ENCODE data around the gene SNX3.

- TF ChIP-seq, protein P1, sequence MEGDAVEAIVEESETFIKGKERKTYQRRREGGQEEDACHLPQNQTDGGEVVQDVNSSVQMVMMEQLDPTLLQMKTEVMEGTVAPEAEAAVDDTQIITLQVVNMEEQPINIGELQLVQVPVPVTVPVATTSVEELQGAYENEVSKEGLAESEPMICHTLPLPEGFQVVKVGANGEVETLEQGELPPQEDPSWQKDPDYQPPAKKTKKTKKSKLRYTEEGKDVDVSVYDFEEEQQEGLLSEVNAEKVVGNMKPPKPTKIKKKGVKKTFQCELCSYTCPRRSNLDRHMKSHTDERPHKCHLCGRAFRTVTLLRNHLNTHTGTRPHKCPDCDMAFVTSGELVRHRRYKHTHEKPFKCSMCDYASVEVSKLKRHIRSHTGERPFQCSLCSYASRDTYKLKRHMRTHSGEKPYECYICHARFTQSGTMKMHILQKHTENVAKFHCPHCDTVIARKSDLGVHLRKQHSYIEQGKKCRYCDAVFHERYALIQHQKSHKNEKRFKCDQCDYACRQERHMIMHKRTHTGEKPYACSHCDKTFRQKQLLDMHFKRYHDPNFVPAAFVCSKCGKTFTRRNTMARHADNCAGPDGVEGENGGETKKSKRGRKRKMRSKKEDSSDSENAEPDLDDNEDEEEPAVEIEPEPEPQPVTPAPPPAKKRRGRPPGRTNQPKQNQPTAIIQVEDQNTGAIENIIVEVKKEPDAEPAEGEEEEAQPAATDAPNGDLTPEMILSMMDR (IDR thresholded peaks at IDR 0.05; ENCODE audit: borderline replicate concordance, extremely low read depth, low read length, poor library complexity, severe bottlenecking): no peak
- no peak for TF ChIP-seq EZH2 (IDR thresholded peaks at IDR 0.05; ENCODE audit: borderline replicate concordance, low read depth, low read length, severe bottlenecking)
Measured at GRCh38 chr6:108304646-108305045, 43.8 kb upstream of the SNX3 start.

Measured in DND-41 (cell line).